H9 (cell line): Measurements from ENCODE around the gene PDE4B. TPM values are rescaled to one million over a fixed set of nuclear protein-coding genes. Genes with fewer than 3 reads are reported as not detected.
A peak's percentile ranks its signal among the peaks of the same experiment; 100 is the strongest.

Experiments
- DNase-seq: peaks from one replicate; pipeline ENCODE4 v3.0.0-alpha.2; 2017
- H2AFZ ChIP-seq: one replicate; pipeline ENCODE4 v1.6.1; 2013; ENCODE audit warnings: mild to moderate bottlenecking, low read length, control low read depth, moderate library complexity
- H2AK5ac ChIP-seq: 2 replicates; pipeline ENCODE4 v1.6.1; 2013; ENCODE audit warnings: low read length, control low read depth, mixed read lengths; ENCODE audit not compliant: insufficient read length
- H2BK120ac ChIP-seq: one replicate; pipeline ENCODE4 v1.6.1; 2013; ENCODE audit warnings: low read depth, mild to moderate bottlenecking, low read length, control low read depth, inconsistent platforms; ENCODE audit not compliant: poor library complexity, severe bottlenecking
- H2BK12ac ChIP-seq: 2 replicates; pipeline ENCODE4 v1.6.1; 2013; ENCODE audit warnings: low read length, control low read depth, mixed read lengths, low read depth; ENCODE audit not compliant: insufficient read length
- H2BK15ac ChIP-seq: 2 replicates; pipeline ENCODE4 v1.6.1; 2013; ENCODE audit warnings: low read depth, low read length, control low read depth
- H2BK20ac ChIP-seq: one replicate; pipeline ENCODE4 v1.6.1; 2013; ENCODE audit warnings: low read depth, mild to moderate bottlenecking, low read length, control low read depth, inconsistent platforms; ENCODE audit not compliant: poor library complexity, severe bottlenecking
- H2BK5ac ChIP-seq: 2 replicates; pipeline ENCODE4 v1.6.1; 2013; ENCODE audit warnings: low read length, control low read depth, mixed read lengths; ENCODE audit not compliant: insufficient read length
- H3K14ac ChIP-seq: 2 replicates; pipeline ENCODE4 v1.6.1; 2013; ENCODE audit warnings: low read length, control low read depth; ENCODE audit not compliant: insufficient read depth
- H3K18ac ChIP-seq: 2 replicates; pipeline ENCODE4 v1.6.1; 2013; ENCODE audit warnings: low read depth, mild to moderate bottlenecking, mixed read lengths, low read length, control low read depth; ENCODE audit not compliant: insufficient read length
- H3K23ac ChIP-seq: 2 replicates; pipeline ENCODE4 v1.6.1; 2013; ENCODE audit warnings: low read length, control low read depth, mixed read lengths, low read depth; ENCODE audit not compliant: insufficient read length
- H3K23me2 ChIP-seq: 2 replicates; pipeline ENCODE4 v1.6.1; 2013; ENCODE audit warnings: low read depth, mild to moderate bottlenecking, mixed read lengths, low read length, control low read depth; ENCODE audit not compliant: insufficient read length, poor library complexity, severe bottlenecking
- H3K27ac ChIP-seq: 2 replicates; pipeline ENCODE4 v1.5.1; 2013; ENCODE audit warnings: low read length, control low read depth, mixed read lengths, low read depth; ENCODE audit not compliant: insufficient read length
- H3K27me3 ChIP-seq: 2 replicates; pipeline ENCODE4 v1.6.1; 2013; ENCODE audit warnings: low read length, control low read depth, inconsistent platforms; ENCODE audit not compliant: insufficient read depth
- H3K4ac ChIP-seq: 2 replicates; pipeline ENCODE4 v1.6.1; 2013; ENCODE audit warnings: low read depth, mild to moderate bottlenecking, control low read depth, inconsistent platforms, low read length, moderate library complexity
- H3K4me1 ChIP-seq: 2 replicates; pipeline ENCODE4 v1.6.1; 2013; ENCODE audit warnings: low read length, control low read depth, inconsistent platforms; ENCODE audit not compliant: insufficient read depth
- H3K4me2 ChIP-seq: 2 replicates; pipeline ENCODE4 v1.6.1; 2013; ENCODE audit warnings: low read length, control low read depth, mixed read lengths; ENCODE audit not compliant: insufficient read length, insufficient read depth
- H3K56ac ChIP-seq: 2 replicates; pipeline ENCODE4 v1.6.1; 2013; ENCODE audit warnings: low read depth, mild to moderate bottlenecking, mixed read lengths, low read length, control low read depth; ENCODE audit not compliant: insufficient read length
- H3K79me1 ChIP-seq: 2 replicates; pipeline ENCODE4 v1.6.1; 2013; ENCODE audit warnings: low read depth, mild to moderate bottlenecking, moderate library complexity, low read length, control low read depth, inconsistent platforms; ENCODE audit not compliant: insufficient read depth, poor library complexity, severe bottlenecking
- H3K79me2 ChIP-seq: 2 replicates; pipeline ENCODE4 v1.6.1; 2013; ENCODE audit warnings: low read length, control low read depth, inconsistent platforms; ENCODE audit not compliant: insufficient read depth
- H3K9ac ChIP-seq: 2 replicates; pipeline ENCODE4 v1.6.1; 2013; ENCODE audit warnings: low read length, control low read depth, mixed read lengths; ENCODE audit not compliant: insufficient read length; ENCODE audit errors: extremely low read depth
- H3K9me3 ChIP-seq: one replicate; pipeline ENCODE4 v1.6.1; 2013; ENCODE audit warnings: low read depth, low read length, inconsistent platforms; ENCODE audit not compliant: control insufficient read depth
- H3T11ph ChIP-seq: one replicate; pipeline ENCODE4 v1.6.1; 2013; ENCODE audit warnings: mild to moderate bottlenecking, low read length, control low read depth, inconsistent platforms
- H4K20me1 ChIP-seq: one replicate; pipeline ENCODE4 v1.6.1; 2013; ENCODE audit not compliant: control insufficient read depth, insufficient read length, insufficient read depth
- H4K5ac ChIP-seq: 2 replicates; pipeline ENCODE4 v1.6.1; 2013; ENCODE audit warnings: low read depth, mild to moderate bottlenecking, mixed read lengths, low read length, control low read depth; ENCODE audit not compliant: insufficient read length
- H4K8ac ChIP-seq: replicated peaks from 2 replicates; pipeline ENCODE4 v1.6.1; 2013; ENCODE audit warnings: low read length, control low read depth, mixed read lengths, low read depth; ENCODE audit not compliant: insufficient read length
- H4K91ac ChIP-seq: 2 replicates; pipeline ENCODE4 v1.6.1; 2013; ENCODE audit warnings: low read depth, mild to moderate bottlenecking, moderate library complexity, mixed read lengths, low read length, control low read depth; ENCODE audit not compliant: insufficient read length
- H3K27ac Mint-ChIP-seq, 3 experiments: 2 replicates in 2 of 3; 3 replicates in 1 of 3; pipeline ENCODE4 v1.8.0; 2020 to 2021; ENCODE audit warnings: mixed read lengths in 3 of 3, mild to moderate bottlenecking in 1 of 3, moderate library complexity in 1 of 3
- H3K27me3 Mint-ChIP-seq: 2 replicates; pipeline ENCODE4 v1.8.0; 2021; ENCODE audit warnings: low read depth, mild to moderate bottlenecking, moderate library complexity, mixed read lengths
- H3K36me3 Mint-ChIP-seq, 3 experiments: 2 replicates in 2 of 3; 3 replicates in 1 of 3; pipeline ENCODE4 v1.8.0; 2020 to 2021; ENCODE audit warnings: low read depth in 3 of 3, mixed read lengths in 3 of 3; ENCODE audit not compliant: insufficient read depth in 1 of 3
- H3K4me1 Mint-ChIP-seq, 2 experiments: 2 replicates each; pipeline ENCODE4 v1.8.0; 2020; ENCODE audit warnings: mixed read lengths in 2 of 2
- H3K4me3 Mint-ChIP-seq, 2 experiments: 2 replicates in 1 of 2; 3 replicates in 1 of 2; pipeline ENCODE4 v1.8.0; 2020 to 2021; ENCODE audit warnings: mild to moderate bottlenecking in 2 of 2, mixed read lengths in 2 of 2, moderate library complexity in 1 of 2
- H3K9me3 Mint-ChIP-seq, 2 experiments: 2 replicates in 1 of 2; 3 replicates in 1 of 2; pipeline ENCODE4 v1.8.0; 2020; ENCODE audit warnings: mild to moderate bottlenecking in 2 of 2, mixed read lengths in 2 of 2, moderate library complexity in 1 of 2
- CTCF ChIP-seq: fragments of 200-600 bp; sonication (generic); conservative IDR thresholded peaks from 3 replicates; pipeline ENCODE4 v1.8.0; 2021; ENCODE audit warnings: antibody characterized with exemption, mild to moderate bottlenecking
- WGBS: extraction: QIAGEN DNeasy Blood & Tissue Kit; methylation state at CpG from one replicate; pipeline ENCODE4 v1.1.7; 2013; ENCODE audit warnings: missing lambda C conversion rate, low lambda C conversion rate, mixed read lengths; ENCODE audit not compliant: insufficient read length; ENCODE audit errors: extremely low coverage; 5-methylcytosine and 5-hydroxymethylcytosine counted together
- total RNA-seq: library from RNA; stranded (reverse); gene quantifications from 2 replicates; pipeline ENCODE4 v1.2.1, GENCODE V29; 2021

Gene PDE4B
- total RNA-seq, 1 experiment from 2014 or later, result 19.8 TPM

GRCh38 chr1:66176012-66176715 is 383.5 kb downstream of the PDE4B start:
- no peak overlapping the region for H3K9ac ChIP-seq
- no peak overlapping the region for H3K56ac ChIP-seq
- no peaks in the 10 kb centered on the region for H3K4me1 ChIP-seq
- H3K4me2 ChIP-seq, result no peak overlapping the region
- no peak overlapping the region for H2AFZ ChIP-seq
- H3K9me3 ChIP-seq, result no peaks in the 10 kb centered on the region
- no peak overlapping the region for H4K8ac ChIP-seq
- no peaks in the 10 kb centered on the region for H3K9me3 Mint-ChIP-seq
- H2BK5ac ChIP-seq, result no peak overlapping the region
- no peak overlapping the region for H2AK5ac ChIP-seq
- no peak overlapping the region for H2BK12ac ChIP-seq
- no peaks in the 10 kb centered on the region; the same call in 1 of the 2 replicates for H3K27me3 Mint-ChIP-seq
- H3K23me2 ChIP-seq, result no peaks in the 10 kb centered on the region
- no peak overlapping the region for H2BK20ac ChIP-seq
- no peaks in the 10 kb centered on the region for H4K20me1 ChIP-seq
- H3K27me3 ChIP-seq, result peaks cover 2% of the 10 kb centered on the region; the same call in 1 of the 2 replicates
- H3K79me1 ChIP-seq, result no peaks in the 10 kb centered on the region
- no peak overlapping the region for H2BK120ac ChIP-seq
- H3K4me1 Mint-ChIP-seq, result peaks cover 3 to 8% of the 10 kb centered on the region in 2 experiments; a peak in 2 of 4 replicates
- H3K27ac ChIP-seq, result no peak overlapping the region
- H4K91ac ChIP-seq, result no peak overlapping the region
- H3K79me2 ChIP-seq, result no peaks in the 10 kb centered on the region
- WGBS, result no CpG with 5 or more reads among the region's 5 CpGs
- H3K4ac ChIP-seq, result no peak overlapping the region
- H2BK15ac ChIP-seq, result no peak overlapping the region
- no peak overlapping the region for H3K14ac ChIP-seq
- no peaks in the 10 kb centered on the region for H3K36me3 Mint-ChIP-seq
- no peak overlapping the region for H3K23ac ChIP-seq
- H3T11ph ChIP-seq, result no peak overlapping the region
- H3K4me3 Mint-ChIP-seq, result no peak overlapping the region
- no peak for TF ChIP-seq CTCF
- DNase-seq, result peak; percentile 32
- peak overlapping the region in 1 of 3 experiments; percentile 84; a peak in 1 of 7 replicates for H3K27ac Mint-ChIP-seq
- H3K18ac ChIP-seq, result no peak overlapping the region
- H4K5ac ChIP-seq, result no peak overlapping the region
